HL-60 (cell line): Measurements from ENCODE around the gene PAPOLB.

Source experiments
- CTCF ChIP-seq: IDR thresholded peaks from one replicate; pipeline ENCODE4 v1.5.1; 2011; ENCODE audit warnings: low read length, control low read depth, inconsistent platforms; ENCODE audit not compliant: insufficient read depth
- POLR2AphosphoS5 ChIP-seq: IDR thresholded peaks from 2 replicates; pipeline ENCODE4 v1.6.1; 2012; ENCODE audit warnings: low read depth
- REST ChIP-seq: IDR thresholded peaks from 2 replicates; pipeline ENCODE4 v1.6.1; 2012; ENCODE audit warnings: low read depth; ENCODE audit not compliant: insufficient replicate concordance

- TF ChIP-seq CTCF: no peak
- TF ChIP-seq REST: no peak
- TF ChIP-seq POLR2AphosphoS5: no peak
These were observed at the start of gene PAPOLB for GRCh38 chr7:4861673-4862072.
